ENCODE results near the gene EFHD2.
"Not testable (repeated sequence)": the region's sequence is repeated elsewhere in the genome, so short reads cannot be mapped to it uniquely, and the experiment has no call there.

Gene EFHD2

DNA sequence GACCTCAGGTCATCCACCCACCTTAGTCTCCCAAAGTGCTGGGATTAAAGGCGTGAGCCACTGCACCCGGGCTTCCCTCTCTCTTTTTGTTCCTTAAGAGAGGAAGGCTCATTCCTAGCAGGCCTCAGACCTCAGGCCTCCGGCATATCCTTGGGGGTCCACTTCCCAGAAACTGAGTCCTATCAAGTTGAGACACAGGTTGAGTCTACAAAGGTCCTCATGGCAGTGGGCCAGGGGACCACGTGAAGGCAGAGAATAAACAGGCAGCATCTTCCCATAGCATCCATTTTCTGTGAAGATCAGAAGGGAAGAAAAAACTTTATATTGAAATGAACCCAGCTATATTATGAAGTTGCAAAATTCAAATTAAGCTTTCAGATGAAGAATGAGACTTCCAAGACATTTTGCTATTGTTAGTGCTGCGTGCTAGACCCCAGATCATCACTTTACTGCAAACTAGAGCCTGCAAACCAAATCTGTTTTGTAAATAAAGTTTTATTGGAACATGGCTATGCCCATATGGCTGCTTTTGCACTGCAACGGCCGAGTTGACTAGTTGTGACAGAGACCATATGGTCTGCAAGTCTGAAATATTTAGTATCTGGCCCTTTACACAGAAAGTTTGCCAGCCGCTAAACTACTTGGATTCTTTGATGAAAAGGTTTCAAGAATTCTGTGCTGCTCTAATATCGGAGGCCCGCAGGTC lies 43.3 kb downstream of the EFHD2 start:
- no peak for DNase-seq (ENCODE audit: low read depth)

DNA sequence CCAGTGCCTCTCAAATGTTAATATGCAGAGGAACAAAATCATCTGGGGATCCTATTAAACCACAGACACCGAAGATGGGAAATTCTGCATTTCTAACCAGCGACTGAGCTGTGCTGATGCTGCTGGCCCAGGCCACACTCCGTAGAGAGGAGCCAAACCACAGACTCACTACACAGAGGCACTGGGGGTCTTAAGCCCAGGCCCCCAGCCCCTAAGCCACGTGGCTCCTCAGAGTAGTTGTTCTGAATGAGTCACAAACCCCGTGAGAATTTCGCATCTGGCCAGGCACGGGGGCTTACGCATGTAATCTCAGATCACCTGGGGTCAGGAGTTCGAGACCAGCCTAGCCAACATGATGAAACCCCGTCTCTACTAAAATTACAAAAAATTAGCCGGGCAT lies 44.0 kb downstream of the EFHD2 start:
- DNase-seq (ENCODE audit: low read depth): no peak

DNA sequence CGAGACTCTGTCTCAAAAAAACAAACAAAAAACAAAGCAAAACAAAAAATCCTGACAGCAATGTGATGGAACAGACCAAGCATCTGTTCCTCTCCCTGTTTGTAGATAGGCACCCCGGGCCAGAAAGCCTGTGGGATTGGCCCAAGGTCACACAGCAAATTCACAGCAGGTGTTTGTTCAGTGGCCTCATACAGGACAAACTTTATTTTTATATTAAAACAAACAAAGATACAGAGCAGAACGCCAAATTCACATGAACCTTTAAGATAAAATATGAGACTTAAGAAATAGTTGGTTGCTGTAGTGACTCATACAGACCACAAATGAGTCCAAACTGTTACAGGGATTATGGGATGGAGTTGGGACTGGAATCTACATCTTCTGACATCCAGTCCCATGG lies 44.6 kb downstream of the EFHD2 start:
- no peak for DNase-seq (ENCODE audit: low read depth)

DNA sequence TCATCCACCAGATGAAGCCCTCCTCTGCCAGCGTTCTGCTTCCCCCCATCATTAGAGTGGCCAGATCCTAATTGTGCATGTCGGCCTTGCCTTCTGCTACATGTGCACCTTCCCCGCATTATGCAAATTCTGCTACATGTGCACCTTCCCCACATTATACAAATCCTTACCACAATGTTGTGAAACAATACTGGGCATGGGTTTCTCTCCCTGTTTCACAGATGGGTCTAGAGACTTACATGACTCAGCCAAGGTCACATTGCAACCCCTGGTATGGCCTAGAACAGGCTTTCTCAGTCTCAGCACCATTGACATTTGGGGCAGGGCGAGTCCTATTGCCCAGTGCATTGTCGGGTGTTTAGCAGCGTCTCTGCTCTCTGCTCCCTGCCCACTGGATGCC lies 45.8 kb downstream of the EFHD2 start:
- DNase-seq (ENCODE audit: low read depth): no peak

DNA sequence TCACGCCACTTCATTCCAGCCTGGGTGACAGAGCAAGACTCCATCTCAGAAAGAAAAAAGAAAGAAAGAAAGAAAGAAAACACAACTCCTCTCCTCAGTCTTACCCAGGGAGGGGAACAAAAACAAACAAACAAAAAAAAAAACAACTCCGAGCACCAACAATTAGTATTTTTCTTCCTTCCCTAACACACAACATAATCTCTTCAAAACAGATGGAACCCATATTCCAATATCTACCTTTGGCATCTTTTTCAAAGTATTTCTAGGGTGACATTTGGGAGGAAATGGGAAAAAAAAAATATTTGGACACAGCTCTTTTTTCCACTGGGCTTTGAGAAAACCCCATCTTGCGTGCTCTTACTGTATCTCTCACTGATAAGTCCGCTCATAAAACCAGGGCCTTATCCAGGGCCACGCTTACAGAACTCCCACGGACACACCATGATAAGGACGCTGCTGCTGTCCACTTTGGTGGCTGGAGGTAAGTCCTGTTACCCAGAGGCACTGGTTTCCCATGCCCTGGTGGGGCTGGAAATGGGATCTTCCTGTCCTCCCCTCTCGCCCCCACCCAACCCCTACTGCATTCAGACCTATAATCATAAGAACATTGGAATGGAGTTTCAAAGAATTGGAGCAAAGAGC lies 46.7 kb downstream of the EFHD2 start, which contains the start of gene CELA2A:
Gene CELA2A (plus strand): TSS at position 420 of the 642 bp plus-strand sequence. CDS start 22 bp downstream, at position 442.
- no peak for DNase-seq (ENCODE audit: low read depth)

DNA sequence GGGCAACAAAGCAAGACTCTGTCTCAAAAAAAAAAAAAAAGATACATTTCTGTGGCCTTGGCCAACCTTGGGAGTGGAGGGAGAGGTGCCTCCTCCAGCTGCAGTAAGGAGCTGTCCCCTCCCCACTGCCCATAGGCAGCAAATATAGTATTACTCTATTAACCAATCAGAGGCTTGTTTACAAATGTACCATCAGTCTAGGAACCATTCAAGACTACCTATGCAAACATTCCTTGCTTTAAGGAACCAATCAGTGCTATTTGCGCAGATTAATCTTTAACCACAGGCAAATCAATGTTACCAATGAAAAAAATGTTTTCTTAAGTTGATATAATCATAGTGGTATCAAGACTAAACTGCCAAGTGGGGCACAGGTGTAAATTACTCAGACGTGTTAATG lies 47.9 kb downstream of the EFHD2 start:
- no peak for DNase-seq (ENCODE audit: low read depth)

DNA sequence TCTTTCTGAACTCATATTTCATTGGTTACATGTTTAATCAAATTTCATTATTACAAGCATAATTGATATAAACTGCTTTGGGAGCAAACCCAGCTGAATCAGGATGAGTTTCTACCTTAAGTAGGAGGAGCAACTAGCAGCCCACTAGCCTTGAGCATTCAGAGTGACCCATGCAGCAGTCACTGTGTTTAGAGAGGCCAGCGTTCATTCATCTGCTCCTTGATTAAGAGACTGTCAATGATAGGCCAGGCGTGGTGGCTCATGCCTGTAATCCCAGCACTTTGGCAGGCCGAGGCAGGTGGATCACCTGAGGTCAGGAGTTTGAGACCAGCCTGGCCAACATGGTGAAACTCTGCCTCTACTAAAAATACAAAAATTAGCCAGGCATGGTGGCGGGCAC lies 48.7 kb downstream of the EFHD2 start:
- DNase-seq (ENCODE audit: low read depth): not testable (repeated sequence)

DNA sequence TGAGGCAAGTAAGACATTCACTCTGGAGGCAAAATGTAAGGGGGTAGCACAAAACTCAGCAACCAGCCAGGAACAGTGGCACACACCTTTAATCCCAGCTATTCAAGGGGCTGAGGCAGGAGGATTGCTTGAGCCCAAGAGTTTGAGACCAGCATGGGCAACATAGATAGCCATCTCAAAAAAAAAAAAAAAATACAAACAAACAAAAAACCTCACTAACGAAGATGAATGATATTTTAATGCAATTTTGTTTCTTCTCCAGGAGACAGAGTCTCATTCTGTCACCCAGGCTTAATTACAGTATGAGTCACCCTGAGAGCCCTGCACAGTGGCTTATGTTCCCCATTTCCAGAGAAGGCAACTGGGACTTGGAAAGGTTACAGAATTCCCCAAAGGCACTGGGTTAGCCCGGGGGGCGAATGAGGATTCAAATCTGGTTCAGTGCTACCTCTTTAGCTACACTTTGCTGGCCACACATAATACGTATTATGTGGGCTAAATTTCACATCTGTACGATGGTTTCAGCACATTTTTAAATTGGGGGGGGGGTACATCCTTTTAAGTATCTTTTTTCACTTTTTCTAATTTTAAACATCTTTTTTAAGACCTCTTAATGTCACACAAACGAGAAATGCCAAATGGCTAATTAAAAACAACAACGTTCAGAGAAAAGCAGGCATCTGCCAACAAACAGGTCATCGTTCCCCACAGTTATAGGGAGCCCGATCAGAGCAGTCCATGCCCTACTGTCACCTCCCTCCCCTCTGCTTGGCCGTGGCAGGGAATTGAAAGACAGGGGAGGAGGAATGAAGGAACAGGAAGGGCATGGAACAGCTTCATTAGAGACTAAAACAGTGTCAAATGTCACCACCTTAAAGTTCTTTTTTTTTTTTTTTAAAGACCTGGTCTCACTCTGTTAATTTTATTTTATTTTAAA lies 50.4 kb downstream of the EFHD2 start:
- DNase-seq (ENCODE audit: low read depth): no peak

DNA sequence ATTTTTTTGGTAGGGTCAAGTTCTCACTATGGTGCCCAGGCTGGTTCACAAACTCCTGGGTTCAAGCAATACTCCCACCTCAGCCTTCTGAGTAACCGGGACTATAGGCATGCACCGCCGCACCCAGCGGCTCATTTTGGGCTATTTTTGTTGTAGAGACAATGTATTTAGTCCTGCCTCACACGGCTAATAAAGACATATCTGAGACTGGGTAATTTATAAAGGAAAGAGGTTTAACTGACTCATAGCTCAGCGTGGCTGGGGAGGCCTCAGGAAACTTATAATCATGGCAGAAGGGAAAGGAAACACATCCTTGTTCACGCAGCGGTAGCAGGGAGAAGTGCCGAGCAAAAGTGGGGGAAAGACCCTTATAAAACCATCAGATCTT lies 51.0 kb downstream of the EFHD2 start:
- no peak for DNase-seq (ENCODE audit: low read depth)

DNA sequence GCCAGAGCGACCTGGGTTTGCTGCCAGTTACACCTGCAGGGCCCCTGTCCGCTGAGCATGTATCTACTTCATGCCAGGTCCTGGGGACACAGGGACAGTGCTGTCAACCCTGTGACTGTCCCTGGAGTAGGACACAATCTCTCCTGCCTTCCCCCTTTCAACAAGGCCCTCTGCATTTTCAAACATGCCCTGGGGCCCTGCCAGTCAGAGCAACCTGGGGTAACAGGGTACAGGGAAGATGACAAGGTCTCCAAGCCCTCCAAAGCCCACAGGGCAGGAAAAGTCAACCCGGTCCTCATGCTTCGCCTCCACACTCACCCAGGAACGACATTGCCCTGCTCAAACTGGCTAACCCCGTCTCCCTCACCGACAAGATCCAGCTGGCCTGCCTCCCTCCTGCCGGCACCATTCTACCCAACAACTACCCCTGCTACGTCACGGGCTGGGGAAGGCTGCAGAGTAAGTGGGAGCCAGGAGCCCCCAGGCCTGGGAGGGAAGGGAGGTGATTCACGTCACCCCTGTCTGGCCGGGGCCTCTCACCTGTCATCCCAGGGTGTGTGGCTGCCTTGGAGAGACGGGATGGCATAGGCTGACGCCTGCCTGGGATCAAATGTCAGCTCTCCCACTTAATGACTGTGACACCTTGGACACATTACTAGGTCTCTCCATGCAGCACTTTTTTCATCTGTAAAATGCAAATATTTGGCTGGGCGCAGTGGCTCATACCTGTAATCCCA lies 53.5 kb downstream of the EFHD2 start:
- not testable (repeated sequence) for DNase-seq (ENCODE audit: low read depth)

DNA sequence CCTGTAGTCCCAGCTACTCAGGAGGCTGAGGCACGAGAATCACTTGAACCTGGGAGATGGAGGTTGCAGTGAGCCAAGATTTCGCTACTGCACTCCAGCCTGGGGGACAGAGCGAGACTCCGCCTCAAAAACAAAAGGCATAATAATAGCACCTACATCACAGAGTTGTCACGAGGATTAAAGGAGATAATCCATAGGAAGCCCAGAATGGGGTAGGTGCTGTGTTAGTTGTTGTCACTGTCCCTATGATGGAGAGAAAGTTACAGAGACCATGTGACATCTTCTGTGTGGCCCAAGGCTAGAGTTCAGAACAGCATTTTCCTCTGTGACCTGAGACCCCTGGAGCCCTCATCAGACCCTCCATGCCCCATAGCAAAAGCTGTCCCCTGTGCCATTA lies 54.2 kb downstream of the EFHD2 start:
- not testable (repeated sequence) for DNase-seq (ENCODE audit: low read depth)

DNA sequence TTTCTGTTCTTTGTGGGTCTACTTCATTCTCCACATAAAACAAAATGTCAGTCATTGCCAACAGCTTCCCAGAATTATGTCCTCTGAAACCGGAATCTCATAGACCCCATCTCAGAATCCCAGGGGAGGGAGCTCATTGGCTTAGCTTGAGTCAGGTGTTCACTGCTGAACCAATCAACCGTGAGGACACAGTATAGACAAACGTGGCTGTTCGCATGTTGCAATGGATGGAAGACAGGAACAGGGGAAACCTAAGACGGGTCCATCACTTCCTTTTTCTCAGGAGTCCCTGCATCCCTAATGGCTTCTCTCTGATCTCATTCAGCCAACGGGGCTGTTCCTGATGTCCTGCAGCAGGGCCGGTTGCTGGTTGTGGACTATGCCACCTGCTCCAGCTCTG lies 56.0 kb downstream of the EFHD2 start:
- no peak for DNase-seq (ENCODE audit: low read depth)

DNA sequence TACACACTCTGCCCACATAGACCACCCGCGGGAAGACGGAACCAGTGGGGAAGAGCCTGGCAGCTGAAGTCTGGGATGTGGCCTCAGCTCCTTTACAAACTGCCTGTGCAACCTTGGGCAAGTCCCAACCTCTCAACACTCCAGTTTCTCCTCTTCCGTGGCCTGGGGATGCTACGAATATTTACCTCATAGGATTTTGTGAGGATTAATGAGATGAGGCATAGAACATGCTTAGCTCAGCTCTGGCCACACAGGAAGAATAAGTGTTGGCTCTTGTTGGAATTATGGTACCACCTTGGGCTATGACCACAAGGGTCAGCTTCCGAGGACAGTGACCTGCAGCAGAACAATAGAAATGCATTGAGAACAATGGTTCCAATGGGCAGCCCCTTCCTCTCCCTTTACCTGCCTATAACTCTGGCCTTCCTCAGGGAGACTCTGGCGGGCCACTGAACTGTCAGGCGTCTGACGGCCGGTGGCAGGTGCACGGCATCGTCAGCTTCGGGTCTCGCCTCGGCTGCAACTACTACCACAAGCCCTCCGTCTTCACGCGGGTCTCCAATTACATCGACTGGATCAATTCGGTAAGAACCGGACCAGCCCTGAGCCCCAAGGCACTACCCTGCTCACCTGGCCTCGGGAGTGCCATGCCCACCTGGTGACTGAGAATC lies 57.4 kb downstream of the EFHD2 start:
- DNase-seq (ENCODE audit: low read depth): not testable (repeated sequence)

DNA sequence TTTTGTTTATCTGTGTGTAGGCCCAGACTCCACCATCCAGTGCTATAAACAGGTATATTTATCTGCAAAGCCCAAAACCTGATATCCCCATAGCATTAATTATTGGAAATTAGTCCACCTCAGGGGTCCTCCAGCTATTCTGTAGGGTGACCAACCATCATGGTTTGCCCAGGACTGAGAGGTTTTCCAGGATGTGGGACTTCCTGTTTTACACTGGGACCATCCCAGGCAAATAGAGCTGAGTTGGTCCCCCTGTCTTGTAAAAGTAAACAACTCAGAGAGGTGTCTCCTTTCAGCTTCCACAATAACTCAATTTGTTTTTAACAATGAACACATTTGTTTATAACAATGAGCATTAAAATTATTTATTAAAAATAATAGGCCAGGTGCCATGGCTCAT lies 58.5 kb downstream of the EFHD2 start:
- no peak for DNase-seq (ENCODE audit: low read depth)

DNA sequence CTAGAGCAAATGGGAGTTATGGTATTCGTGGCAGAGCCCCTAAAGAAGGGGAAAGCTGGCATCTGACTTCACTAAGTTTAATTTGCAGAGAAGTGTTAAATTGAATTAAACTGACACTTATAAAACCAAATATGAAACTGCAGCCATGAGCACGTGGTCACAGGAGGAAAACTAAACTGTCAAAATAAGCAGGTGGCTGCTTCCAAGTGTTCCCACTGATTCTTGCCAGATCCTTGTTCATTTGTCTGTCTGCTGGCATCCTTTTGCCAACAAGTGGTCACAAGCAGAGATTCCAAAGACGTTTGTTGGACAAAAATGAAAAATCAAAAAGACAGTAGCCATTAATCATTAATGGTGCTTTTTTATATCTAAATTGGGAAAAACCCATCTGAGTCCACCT lies 59.7 kb downstream of the EFHD2 start:
- DNase-seq (ENCODE audit: low read depth): no peak

DNA sequence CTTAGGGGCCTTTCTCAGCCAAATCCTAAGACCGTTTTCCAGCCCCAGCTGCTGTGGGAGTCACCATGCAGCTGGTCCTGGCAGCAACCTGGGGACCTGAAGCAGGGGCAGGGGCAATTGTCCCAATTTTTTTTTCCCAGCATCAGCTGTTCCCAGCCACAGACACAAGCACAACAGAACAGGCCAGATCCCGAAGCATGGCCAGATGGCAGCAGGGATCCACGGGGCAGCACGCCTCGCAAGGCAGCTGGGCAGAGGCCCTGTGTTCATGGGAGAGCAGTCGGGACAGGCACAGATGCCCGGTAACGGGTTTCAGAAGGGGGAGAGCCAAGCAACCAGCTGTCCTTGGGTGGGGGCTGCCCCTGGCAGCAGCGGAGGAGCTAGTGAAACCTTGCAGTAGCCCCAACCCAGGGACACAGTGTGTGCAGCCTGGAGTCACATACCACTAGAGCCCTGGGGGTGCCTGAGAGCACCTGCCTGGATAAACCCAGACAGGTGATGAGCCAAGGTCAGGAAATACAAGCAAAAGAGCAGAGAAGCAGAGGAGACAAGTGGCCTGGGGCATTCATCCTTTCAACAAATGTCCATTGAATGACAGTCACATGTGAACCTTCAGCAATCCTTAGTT lies 60.2 kb downstream of the EFHD2 start:
- not testable (repeated sequence) for DNase-seq (ENCODE audit: low read depth)

DNA sequence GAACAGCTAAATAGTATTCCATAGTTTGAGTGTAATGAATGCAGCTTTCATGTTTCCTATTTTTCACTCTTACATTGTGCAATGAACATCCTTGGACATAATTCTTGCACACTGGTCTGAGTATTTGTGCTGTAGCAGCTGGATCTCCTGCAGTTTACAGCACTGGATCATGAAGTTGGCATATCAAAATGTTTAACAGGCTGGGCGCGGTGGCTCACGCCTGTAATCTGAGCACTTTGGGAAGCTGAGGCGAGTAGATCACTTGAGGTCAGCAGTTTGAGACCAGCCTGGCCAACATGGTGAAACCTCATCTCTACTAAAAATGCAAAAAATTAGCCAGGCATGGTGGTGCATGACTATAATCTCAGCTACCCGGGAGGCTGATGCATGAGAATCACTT lies 61.4 kb downstream of the EFHD2 start:
- DNase-seq (ENCODE audit: low read depth): not testable (repeated sequence)

DNA sequence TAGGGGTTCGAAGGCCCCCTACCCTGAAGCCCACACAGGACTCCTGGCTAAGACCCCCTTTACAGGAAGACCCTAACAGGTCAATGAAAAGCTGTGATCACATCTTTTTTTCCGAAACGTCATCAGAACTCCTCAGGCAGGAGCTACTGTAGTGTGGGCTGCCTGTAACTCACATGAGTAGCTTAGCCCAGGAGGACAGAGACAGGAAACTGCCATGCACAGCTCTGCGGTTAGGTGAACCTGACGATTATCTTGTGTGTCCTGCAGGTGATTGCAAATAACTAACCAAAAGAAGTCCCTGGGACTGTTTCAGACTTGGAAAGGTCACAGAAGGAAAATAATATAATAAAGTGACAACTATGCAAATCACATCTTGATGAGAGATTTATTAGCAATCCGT lies 62.0 kb downstream of the EFHD2 start:
- not testable (repeated sequence) for DNase-seq (ENCODE audit: low read depth)

DNA sequence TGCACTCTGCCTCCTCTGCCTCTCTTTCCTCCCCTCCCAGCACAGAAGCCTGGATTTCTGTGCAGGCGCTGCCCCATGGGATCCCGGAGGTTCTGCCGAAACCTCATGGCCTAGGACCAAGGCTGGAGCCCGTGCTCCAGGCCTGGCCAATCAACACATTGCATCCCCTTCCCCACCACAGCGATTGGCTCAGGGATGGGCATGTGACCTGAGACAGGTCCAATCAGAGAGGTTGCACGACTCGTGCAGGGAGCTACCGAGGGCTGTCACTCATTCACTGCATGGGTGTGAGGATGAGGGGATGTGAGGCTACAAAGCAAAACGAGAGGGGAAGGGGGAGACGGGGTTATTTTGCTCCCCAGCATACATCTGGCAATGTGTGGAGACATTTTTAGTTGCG lies 62.9 kb downstream of the EFHD2 start:
- DNase-seq (ENCODE audit: low read depth): no peak

DNA sequence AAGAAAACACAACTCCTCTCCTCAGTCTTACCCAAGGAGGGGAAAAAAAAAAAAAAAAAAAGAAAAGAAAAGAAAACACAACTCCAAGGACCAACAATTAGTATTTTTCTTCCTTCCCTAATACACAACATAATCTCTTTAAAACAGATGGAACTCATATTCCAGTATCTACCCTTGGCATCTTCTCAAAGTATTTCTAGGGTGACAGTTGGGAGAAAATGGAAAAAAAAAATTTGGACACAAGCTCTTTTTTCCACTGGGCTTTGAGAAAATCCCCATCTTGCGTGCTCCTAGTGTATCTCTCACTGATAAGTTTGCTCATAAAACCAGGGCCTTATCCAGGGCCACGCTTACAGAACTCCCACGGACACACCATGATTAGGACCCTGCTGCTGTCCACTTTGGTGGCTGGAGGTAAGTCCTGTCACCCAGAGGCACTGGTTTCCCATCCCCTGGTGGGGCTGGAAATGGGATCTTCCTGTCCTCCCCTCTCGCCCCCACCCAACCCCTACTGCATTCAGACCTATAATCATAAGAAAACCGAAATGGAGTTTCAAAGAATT lies 66.1 kb downstream of the EFHD2 start, which contains the start of gene CELA2B:
Gene CELA2B (plus strand): TSS at position 353 of the 563 bp plus-strand sequence. CDS start 22 bp downstream, at position 375.
- no peak for DNase-seq (ENCODE audit: low read depth)
